ENCODE data around the gene PIKFYVE.
A peak's percentile ranks its signal among the peaks of the same experiment; 100 is the strongest.
"Not testable (repeated sequence)": the region's sequence is repeated elsewhere in the genome, so short reads cannot be mapped to it uniquely, and the experiment has no call there.

The PIKFYVE gene

DNA sequence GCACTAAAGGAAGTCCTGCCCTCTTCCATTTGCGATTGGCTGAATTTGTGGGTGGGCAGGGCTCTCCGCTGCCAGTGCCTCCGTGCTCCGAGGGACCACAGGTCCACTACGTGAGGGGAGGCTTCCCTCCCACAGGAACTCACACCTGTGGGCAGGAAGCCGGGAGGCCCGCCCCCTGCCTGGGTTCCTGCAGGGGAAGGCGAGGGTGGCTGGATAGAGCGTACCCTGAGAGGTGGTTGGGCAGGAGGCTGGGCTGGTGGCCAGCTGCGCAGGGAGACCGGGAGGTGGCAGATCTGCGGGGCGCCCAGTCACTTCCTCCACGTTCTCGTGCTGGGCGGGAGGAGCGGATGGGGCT lies 93.6 kb downstream of the PIKFYVE start:
- no peak for DNase-seq (ENCODE audit: low read depth)

- DNase-seq (ENCODE audit: low read depth), result no peak
Measured at GRCh38 chr2:208360259-208361076, 94.4 kb downstream of the PIKFYVE start.

- no peak for DNase-seq (ENCODE audit: low read depth)
Measured at GRCh38 chr2:208361077-208361441, 95.0 kb downstream of the PIKFYVE start.

- peak; percentile 36 for DNase-seq (ENCODE audit: low read depth)
Measured at GRCh38 chr2:208363485-208363884, 97.4 kb downstream of the PIKFYVE start.

DNA sequence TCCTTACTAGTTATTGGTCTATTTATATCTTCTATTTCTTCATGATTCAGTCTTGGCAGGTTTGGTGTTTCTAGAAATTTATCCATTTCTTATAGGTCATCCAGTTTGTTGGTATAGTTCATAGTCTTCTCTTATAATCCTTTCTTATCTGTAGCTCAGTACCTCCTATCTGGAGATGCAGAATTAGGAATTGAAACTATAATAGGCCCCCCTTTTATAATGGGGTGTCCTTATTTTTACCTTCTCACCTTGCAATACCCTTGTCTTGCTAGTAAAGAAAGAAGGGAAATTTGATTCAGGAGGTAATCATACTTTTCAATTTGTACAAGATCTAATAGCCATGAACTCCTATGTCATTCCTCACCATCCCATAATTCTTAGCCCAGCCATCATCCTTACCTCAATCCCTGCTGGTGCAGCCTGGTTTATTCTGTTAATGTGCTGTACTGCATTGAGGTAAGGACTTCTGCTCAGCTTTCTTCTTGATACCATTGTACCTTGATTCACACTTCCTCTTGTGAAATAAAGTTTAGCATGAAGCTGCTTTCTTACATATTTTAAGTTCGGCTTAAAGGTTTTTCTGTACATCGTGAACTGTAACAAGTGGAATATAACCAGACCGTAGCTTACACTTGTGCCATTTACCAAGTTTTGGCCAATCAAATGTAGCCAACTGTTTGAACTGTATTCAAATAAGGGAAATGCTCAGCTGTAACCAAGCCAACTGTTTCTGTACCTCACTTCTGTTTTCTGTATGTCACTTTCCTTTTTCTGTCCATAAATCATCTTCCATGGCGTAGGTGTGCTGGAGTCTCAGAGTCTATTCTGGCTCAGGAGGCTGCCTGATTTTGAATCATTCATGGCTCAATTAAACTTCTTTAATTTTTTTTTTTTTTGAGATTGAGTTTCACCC lies 100.4 kb downstream of the PIKFYVE start:
- DNase-seq (ENCODE audit: low read depth), result no peak

- no peak for DNase-seq (ENCODE audit: low read depth)
Measured at GRCh38 chr2:208369091-208369490, 103.0 kb downstream of the PIKFYVE start.

DNA sequence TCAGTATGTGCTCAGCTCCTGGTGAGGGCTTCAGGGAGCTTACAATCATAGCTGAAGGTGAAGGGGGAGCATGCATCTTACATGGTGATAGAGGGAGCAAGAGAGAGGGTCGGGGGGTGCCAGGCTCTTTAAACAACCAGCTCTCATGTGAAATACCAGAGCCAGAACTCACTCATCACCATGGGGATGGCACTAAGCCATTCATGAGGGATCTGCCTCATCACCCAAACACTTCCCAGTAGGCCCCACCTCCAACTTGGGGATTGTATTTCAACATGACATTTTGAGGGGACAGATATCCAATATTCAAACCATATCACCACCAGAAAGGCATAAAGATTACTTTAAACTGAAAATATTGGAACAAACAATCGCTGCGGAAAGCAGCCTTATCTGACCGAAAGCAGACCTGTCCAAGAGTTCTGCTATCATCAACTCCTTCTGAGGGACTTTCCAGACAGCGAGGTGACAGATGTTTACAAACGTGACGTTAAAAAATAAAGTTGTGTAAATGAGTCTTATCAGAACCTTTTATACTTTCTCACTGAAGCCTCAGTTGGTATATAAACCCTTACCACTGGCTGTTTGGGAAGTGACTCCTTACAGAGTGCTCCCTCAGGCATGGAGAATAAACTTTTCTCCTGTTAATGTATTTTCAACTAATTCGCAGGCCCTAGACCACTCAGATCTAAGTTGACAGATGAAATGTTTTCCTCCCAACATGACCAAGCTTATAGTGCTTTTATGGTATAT lies 105.0 kb downstream of the PIKFYVE start:
- DNase-seq (ENCODE audit: low read depth), result no peak

DNA sequence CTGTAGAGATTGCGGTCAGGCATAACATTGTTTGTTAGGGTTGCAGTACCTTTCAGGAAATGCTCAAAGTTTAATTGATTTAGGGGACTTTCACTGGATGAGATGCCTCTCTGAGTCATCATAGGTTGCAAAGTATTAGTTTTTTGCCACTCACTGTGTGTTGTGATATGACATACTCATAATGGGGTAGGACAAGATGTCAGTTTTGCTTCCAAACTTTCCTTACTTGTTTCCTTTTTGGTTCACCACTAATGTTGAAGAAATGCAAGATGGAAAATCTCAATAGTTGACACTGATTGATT lies 105.5 kb downstream of the PIKFYVE start:
- no peak for DNase-seq (ENCODE audit: low read depth)

GRCh38 chr2:208373460-208374089 lies 107.5 kb downstream of the PIKFYVE start:
- DNase-seq (ENCODE audit: low read depth), result no peak

GRCh38 chr2:208375491-208376068 lies 109.5 kb downstream of the PIKFYVE start:
- no peak for DNase-seq (ENCODE audit: low read depth)

DNA sequence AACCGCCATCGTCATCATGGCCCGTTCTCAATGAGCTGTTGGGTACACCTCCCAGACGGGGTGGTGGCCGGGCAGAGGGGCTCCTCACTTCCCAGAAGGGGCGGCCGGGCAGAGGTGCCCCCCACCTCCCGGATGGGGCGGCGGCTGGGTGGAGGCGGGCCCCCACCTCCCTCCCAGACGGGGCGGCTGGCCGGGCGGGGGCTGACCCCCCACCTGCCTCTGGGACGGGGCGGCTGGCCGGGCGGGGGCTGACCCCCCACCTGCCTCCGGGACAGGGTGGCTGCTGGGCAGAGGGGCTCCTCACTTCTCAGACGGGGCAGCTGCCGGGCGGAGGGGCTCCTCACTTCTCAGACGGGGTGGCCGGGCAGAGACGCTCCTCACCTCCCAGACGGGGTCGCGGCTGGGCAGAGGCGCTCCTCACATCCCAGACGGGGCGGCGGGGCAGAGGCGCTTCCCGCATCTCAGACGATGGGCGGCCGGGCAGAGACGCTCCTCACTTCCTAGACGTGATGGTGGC lies 111.3 kb downstream of the PIKFYVE start:
- DNase-seq (ENCODE audit: low read depth), result not testable (repeated sequence)

DNA sequence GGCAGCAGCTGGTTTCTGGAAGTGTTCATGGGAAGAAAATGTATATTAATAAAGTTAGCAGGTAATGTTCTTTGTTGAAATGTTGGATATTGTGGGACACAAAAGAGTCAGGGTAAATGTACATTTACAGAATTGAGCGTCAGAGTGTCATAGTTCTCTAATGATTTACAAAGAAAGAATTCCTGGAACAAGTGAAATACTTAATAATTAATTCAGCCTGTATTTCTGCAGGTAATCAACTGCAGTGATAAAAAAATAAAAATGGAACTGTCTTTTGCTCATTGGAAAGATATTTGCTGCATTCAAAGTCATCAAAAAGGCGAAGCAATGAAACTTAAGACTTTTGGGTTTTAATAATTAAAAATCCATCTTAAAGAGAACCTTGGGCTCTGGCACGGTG lies 113.1 kb downstream of the PIKFYVE start:
- DNase-seq (ENCODE audit: low read depth), result no peak

DNA sequence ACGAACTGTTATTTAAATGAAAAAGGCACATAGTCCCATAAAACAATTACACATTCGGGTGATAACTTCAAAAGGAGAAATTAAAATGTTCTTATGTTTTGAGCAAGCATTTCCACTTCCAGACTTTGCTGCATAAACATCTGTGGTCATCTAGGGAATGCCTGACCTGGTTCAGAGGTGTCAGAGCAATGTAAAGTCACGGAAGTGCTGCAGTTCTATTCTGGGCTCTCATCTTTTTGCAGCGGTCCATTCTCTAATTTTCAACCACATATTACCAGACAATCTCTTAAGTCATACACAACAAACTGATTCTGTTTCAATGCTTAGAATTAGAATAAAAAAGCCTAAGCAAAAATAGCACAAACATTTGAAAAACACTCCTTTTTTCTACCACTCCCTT lies 118.6 kb downstream of the PIKFYVE start:
- DNase-seq (ENCODE audit: low read depth), result no peak

GRCh38 chr2:208386541-208386940 lies 120.5 kb downstream of the PIKFYVE start:
- DNase-seq (ENCODE audit: low read depth), result no peak

DNA sequence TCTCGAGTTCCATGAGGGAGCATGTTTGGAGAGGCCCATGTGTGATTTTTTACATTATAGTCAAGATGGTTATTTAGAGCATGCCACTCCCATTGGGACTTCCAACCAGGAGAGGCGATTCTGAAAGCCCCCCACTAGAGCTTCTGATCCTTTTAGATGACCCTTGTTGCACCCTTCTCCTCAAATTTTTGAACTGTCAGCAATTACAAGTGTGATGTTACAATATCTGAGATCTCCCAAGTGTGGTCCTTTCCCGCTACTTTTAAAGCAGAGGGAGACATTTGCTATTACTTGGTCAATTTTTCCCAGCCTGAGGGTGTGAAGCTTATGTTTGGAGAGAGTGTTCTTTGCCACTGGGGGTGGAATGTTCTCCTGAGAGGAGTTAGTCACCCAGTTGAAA lies 123.9 kb downstream of the PIKFYVE start:
- DNase-seq (ENCODE audit: low read depth), result no peak

GRCh38 chr2:208392300-208392699 lies 126.2 kb downstream of the PIKFYVE start:
- DNase-seq (ENCODE audit: low read depth), result no peak

- DNase-seq (ENCODE audit: low read depth), result not testable (repeated sequence)
Measured at GRCh38 chr2:208396796-208397195, 130.7 kb downstream of the PIKFYVE start.

DNA sequence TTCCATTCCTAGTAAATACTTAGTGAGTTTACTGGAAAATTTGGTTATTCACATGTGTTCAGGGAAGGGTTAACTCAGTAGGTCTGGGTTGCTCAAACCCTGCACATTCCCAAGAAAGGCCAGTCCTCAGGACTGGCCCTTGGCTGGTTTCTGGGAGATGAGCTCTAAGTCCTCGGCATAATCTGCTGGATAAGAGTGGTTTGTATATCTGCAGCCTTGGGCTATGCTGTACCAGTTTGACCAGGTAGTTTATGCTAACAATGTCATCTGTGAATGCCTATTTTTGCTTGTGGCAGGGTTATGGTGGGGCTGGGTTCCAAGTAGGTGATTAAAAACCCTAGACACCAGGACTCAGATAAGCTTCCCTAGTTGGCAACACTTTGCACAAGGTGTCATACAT lies 133.1 kb downstream of the PIKFYVE start:
- DNase-seq (ENCODE audit: low read depth), result no peak

- no peak for DNase-seq (ENCODE audit: low read depth)
Measured at GRCh38 chr2:208406474-208407451, 140.7 kb downstream of the PIKFYVE start, which contains the start of gene PTH2R. Gene PTH2R (plus strand): TSS chr2:208406792. CDS start chr2:208407044, 252 bp downstream.

GRCh38 chr2:208407667-208408066 lies 141.6 kb downstream of the PIKFYVE start:
- no peak for DNase-seq (ENCODE audit: low read depth)

Data from HS-27A (cell line).